ENCODE measurements around the gene ORM1. TPM values are rescaled to one million over a fixed set of nuclear protein-coding genes. Genes with fewer than 3 reads are reported as not detected.
A peak's percentile ranks its signal among the peaks of the same experiment; 100 is the strongest.

The ORM1 gene
- total RNA-seq, 1 donor from 2014 or later, result not detected

GRCh38 chr9:114357360-114357759 lies 34.5 kb downstream of the ORM1 start:
- no peaks in the 10 kb centered on the region for H3K27me3 Mint-ChIP-seq (ENCODE audit: low read depth)
- H3K9me3 Mint-ChIP-seq (ENCODE audit: low read depth), result no peaks in the 10 kb centered on the region
- peaks cover 40% of the 10 kb centered on the region for H3K36me3 Mint-ChIP-seq (ENCODE audit: low read depth)
- TF ChIP-seq, protein P1, sequence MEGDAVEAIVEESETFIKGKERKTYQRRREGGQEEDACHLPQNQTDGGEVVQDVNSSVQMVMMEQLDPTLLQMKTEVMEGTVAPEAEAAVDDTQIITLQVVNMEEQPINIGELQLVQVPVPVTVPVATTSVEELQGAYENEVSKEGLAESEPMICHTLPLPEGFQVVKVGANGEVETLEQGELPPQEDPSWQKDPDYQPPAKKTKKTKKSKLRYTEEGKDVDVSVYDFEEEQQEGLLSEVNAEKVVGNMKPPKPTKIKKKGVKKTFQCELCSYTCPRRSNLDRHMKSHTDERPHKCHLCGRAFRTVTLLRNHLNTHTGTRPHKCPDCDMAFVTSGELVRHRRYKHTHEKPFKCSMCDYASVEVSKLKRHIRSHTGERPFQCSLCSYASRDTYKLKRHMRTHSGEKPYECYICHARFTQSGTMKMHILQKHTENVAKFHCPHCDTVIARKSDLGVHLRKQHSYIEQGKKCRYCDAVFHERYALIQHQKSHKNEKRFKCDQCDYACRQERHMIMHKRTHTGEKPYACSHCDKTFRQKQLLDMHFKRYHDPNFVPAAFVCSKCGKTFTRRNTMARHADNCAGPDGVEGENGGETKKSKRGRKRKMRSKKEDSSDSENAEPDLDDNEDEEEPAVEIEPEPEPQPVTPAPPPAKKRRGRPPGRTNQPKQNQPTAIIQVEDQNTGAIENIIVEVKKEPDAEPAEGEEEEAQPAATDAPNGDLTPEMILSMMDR (IDR thresholded peaks at IDR 0.05), result no peak
- no peak overlapping the region for H3K4me3 Mint-ChIP-seq (ENCODE audit: unreplicated experiment)
- H3K4me1 Mint-ChIP-seq (ENCODE audit: low read depth), result no peaks in the 10 kb centered on the region
- no peak overlapping the region for H3K27ac Mint-ChIP-seq (ENCODE audit: unreplicated experiment)
- DNase-seq (ENCODE audit: low spot score), result no peak

DNA sequence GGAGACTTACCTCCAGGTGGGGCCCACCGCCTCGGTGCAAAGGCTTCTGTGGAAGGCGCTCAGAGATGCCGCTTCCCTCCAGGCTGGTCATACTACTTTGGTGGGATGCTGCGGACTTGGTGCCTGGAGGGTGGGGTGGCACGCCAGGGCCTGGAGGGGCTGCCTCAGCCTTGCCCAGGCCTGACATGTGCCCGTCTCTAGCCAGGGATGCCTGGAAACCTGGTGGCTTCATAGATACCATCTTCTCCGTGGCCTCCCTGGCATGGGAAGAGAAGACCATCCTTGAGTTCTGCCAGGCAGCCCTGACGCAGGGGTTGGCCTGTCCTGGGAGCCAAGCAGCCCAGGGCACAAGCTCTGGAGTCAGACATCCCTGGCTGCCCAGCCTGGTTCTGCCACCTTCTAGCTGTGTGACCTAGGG lies 35.0 kb downstream of the ORM1 start:
- Mint-ChIP-seq H3K4me3 (ENCODE audit: unreplicated experiment) (no peak overlapping the region), H3K4me1 (ENCODE audit: low read depth) (no peaks in the 10 kb centered on the region), H3K36me3 (ENCODE audit: low read depth) (peaks cover 38% of the 10 kb centered on the region), H3K9me3 (ENCODE audit: low read depth) (no peaks in the 10 kb centered on the region), H3K27me3 (ENCODE audit: low read depth) (no peaks in the 10 kb centered on the region), H3K27ac (ENCODE audit: unreplicated experiment) (no peak overlapping the region)
- peak; percentile 62 for DNase-seq (ENCODE audit: low spot score)
- TF ChIP-seq, protein P1 (IDR thresholded peaks at IDR 0.05), result no peak

- H3K36me3 Mint-ChIP-seq (ENCODE audit: low read depth), result peaks cover 49% of the 10 kb centered on the region
Observed at GRCh38 chr9:114359801-114360200, 36.9 kb downstream of the ORM1 start.

GRCh38 chr9:114361542-114361941 lies 38.6 kb downstream of the ORM1 start:
- peaks cover 49% of the 10 kb centered on the region for H3K36me3 Mint-ChIP-seq (ENCODE audit: low read depth)
- H3K4me3 Mint-ChIP-seq (ENCODE audit: unreplicated experiment), result no peak overlapping the region
- no peaks in the 10 kb centered on the region for H3K9me3 Mint-ChIP-seq (ENCODE audit: low read depth)

More at GRCh38 chr9:114359801-114360200, 36.9 kb downstream of the ORM1 start:
- no peak overlapping the region for H3K4me3 Mint-ChIP-seq (ENCODE audit: unreplicated experiment)
- TF ChIP-seq, protein P1 (IDR thresholded peaks at IDR 0.05), result no peak
- no peak overlapping the region for H3K27ac Mint-ChIP-seq (ENCODE audit: unreplicated experiment)
- no peaks in the 10 kb centered on the region for H3K9me3 Mint-ChIP-seq (ENCODE audit: low read depth)
- H3K27me3 Mint-ChIP-seq (ENCODE audit: low read depth), result no peaks in the 10 kb centered on the region
- H3K4me1 Mint-ChIP-seq (ENCODE audit: low read depth), result peaks cover 3% of the 10 kb centered on the region
- DNase-seq (ENCODE audit: low spot score), result peak; percentile 59

DNA sequence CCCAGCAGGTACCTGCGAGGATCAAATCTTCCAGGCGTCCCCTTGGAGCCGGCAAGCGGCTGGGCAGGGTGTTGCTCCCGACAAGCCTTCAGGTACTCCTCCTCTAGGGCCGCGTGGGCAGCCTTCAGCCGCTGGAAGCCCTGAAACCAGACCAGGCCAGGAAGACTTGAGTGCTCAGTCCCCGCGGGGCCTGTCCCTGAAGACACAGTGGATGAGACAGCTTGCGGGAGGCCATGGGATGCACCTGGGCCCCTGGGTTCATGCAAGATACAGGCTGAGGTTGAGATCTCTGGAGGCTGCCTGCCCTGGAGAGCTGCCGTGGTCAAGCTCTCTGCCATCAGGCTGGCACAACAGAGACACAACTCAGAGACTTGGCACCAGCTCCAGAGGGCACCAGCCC lies 39.5 kb downstream of the ORM1 start:
- no peaks in the 10 kb centered on the region for H3K9me3 Mint-ChIP-seq (ENCODE audit: low read depth)
- TF ChIP-seq, protein P1 (IDR thresholded peaks at IDR 0.05), result no peak
- peaks cover 45% of the 10 kb centered on the region for H3K36me3 Mint-ChIP-seq (ENCODE audit: low read depth)
- DNase-seq (ENCODE audit: low spot score), result peak; percentile 76
- no peaks in the 10 kb centered on the region for H3K27me3 Mint-ChIP-seq (ENCODE audit: low read depth)
- peaks cover 24% of the 10 kb centered on the region for H3K4me1 Mint-ChIP-seq (ENCODE audit: low read depth)
- H3K27ac Mint-ChIP-seq (ENCODE audit: unreplicated experiment), result no peak overlapping the region
- H3K4me3 Mint-ChIP-seq (ENCODE audit: unreplicated experiment), result no peak overlapping the region

More at GRCh38 chr9:114361542-114361941, 38.6 kb downstream of the ORM1 start:
- H3K27ac Mint-ChIP-seq (ENCODE audit: unreplicated experiment), result no peak overlapping the region
- TF ChIP-seq, protein P1 (IDR thresholded peaks at IDR 0.05), result no peak
- peaks cover 15% of the 10 kb centered on the region for H3K4me1 Mint-ChIP-seq (ENCODE audit: low read depth)
- no peaks in the 10 kb centered on the region for H3K27me3 Mint-ChIP-seq (ENCODE audit: low read depth)
- peak; percentile 77 for DNase-seq (ENCODE audit: low spot score)

All from chondrocyte (in vitro differentiated cells).